IPS-11a (cell line): ENCODE results near the gene PREX1.
"Not testable (repeated sequence)": the region's sequence is repeated elsewhere in the genome, so short reads cannot be mapped to it uniquely, and the experiment has no call there.

Experiments
- H3K4me3 ChIP-seq: one replicate; pipeline ENCODE4 v1.5.1; 2013; ENCODE audit warnings: low read depth, low read length, control low read depth

The PREX1 gene

DNA sequence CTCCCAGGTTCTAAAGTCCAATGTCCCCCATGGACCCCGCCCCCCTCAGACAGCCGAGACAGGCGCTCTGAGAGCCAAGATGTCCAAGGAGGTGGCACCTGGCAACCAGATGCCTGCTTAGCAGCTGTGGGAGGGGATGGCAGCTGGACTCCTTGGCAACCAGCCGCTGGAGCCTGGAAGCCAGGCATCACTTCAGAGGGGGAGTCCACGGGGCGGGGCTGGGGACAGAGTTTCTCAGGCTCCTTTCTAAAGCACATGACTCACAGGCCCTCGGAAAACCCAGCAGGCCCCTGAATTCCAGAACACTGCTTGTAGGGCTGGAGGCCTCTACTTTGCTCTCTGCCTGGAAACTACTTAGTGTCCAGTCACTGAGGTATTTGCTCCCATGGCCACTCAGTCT is 51.5 kb downstream of the PREX1 start:
- no peak overlapping the region for H3K4me3 ChIP-seq

DNA sequence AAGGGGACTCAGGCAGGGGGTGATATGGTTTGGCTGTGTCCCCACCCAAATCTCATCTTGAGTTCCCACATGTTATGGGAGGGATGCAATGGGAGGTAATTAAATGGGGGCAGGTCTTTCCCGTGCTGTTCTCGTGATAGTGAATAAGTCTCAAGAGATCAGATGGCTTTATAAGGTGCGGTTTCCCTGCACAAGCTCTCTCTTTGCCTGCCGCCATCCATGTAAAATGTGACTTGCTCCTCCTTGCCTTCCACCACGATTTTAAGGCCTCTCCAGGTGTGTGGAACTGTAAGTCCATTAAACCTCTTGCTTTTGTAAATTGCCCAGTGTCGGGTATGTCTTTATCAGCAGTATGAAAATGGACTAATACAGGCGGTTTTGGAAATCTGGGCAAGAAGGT is 52.3 kb downstream of the PREX1 start:
- H3K4me3 ChIP-seq = not testable (repeated sequence)

DNA sequence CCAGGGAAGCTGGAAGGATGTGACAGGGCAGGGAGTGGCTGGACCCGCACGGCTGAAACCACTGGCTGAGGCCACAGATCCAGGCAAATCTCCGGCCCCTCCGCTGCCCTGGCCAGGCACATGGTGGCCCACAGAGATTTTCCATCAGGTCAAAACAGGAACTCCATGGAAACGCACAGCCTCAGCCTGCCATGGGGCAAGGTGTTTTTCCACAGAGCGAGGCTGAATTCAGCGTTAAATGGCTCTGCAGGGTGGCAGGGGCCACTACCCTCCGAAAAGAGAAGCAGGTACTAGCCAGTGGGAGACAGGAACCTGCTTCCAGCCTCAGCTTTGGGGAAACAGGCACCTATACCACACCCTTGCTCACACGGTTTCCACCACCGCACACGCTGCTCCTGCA is 53.1 kb downstream of the PREX1 start:
- H3K4me3 ChIP-seq = no peak overlapping the region

DNA sequence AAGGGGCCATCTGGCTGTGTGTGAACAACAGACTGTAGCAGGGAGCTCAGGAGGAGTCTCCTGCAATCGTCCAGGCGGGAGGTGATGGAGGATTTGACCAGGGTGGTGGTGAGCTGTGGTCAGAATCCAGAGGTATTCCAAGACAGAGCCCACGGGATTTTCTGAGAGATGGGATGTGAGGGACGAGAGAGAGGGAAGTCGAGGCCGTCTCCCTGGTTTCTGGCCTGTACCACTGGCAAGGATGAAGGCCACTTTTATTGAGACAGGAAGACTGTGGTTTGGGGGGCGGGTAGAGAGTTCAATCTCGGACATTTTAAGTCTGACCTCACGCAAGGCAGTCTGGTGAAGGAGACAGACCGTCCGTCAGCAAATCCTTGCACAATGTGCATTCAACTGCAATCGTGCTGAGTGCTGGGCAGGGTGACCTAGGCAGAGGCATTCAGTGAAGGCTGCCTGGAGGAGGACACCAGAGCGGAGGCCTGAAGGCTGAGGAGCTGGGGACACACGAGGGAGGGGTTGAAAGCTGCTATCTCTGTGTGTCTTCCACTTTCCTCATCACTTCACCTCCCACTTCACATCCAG is 53.9 kb downstream of the PREX1 start:
- H3K4me3 ChIP-seq = no peak overlapping the region

DNA sequence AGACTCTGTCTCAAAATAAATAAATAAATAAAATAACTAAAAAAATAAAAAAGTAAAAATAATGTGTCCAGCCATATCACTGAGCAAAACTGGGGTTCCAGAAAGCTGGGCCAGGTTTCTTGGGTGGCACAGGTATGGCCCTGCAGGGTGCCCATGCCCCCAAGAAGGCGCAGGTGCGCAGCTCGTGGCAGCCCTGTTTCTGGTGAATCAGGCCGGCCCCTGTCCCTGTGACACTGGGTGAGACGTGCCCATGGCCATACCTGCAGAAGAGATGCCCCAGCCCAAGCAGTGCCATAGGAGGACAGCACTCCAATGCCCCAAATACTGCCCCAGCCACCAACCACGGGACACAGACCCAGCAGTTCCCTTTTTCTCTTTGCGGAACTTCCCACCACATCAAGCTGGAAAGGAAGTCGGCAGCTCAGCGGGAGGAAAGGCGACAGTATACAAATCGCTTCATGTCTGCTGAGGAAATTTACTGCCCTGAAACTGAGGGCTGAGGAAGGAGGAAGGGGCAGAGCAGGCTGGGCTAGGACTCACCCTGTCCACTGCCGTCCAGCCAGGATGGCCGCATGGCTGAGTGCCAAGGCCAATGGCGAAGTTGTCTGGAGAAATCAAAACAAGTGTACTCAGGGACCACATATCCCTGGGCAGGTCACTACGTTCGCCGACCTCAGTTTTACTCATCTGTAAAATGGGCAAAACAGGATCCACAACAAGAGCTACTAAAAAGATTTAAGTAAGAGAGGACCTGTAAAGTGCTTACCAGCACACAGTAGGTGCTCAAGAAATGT is 55.4 kb downstream of the PREX1 start:
- no peak overlapping the region for H3K4me3 ChIP-seq

DNA sequence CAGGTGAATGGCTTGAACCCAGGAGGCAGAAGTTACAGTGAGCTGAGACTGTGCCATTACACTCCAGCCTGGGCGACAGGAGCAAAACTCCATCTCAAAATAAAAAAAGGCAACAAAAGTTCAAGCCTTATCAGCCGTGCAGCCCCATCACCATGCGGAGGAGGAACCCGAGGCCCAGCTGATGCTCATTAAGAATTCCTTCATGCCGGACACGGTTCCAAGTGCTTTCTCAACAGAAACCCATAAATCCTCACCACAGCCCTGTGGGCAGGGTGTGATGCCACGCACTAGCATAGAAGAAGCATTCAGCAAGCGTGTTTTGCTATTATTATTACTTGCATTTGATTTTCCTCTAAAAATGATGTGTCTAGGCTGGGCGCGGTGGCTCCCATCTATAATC is 56.3 kb downstream of the PREX1 start:
- no peak overlapping the region for H3K4me3 ChIP-seq

DNA sequence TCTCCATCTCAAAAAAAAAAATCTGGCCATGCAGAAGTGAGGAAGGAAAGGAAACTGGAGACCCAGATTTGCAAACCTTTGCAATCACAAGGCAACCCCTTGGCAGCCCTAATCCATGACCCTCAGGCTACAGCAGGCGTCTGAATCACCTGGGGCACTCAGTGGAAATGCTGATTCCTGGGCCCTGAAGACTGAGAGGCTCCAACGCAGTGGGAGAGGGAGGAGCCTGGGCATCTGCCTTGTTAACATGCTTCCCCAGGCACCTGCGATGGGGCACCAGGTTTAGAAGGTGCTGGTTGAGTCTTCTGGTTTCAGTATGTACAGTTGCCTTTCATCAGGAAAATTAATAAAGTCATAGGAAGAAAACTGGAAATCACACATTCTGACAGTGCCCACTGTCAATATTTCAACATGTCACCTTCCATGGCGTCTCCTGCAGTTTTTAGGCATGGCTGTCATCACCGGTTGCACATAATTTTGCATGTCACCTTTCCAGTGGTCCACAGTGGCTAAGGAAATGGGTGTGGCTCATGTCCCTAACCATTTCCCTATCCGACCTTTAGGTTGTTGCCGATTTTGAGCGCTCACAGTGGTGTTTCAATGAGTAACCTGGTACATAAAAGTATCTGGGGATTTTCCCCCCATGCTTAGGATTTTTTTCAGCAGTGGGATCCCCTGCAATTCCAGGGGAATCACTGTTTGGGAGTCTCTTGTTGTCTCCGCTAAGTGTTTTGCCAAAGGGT is 56.9 kb downstream of the PREX1 start:
- no peak overlapping the region for H3K4me3 ChIP-seq

DNA sequence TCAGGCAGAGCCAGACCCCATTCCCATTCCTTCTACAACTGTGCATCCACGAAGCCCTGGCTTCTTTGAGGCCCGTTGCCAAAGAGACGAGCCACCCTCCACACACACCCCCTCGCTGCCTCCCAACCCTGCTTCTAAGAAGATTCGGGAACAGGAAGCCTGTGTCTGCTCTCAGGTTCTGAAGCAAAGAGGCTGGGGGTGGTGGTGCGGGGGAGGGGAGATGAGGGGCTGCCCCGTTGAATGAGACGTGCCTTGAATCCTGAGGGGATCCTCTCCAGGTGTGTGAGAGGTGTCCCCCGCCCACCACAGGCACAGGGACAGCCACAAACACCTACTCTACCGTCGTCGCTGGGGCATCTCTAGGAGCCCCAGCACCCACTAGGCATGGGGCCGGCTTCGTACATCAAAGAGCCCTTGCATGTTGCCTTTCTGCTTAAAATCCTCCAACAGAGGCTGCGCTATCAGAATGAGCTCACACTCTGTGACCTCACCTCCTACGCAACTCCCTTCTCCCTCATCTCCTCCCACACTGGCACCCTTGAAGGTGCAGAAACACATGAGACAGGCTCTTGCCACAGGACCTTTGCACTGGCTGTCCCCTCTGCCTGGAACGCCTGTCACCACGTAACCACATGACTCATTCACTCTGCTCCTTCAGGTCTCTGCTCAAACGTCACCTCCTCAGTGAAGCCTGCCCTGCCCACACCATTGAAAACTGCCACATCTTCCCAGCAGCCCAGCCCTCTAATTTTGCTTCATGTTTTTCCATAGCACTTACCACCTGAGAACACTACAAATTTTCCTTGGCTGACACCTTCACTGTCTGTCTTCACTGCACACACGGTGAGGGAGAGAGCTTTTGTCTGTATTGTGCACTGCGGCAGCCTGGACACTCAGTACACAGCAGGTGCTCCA is 58.5 kb downstream of the PREX1 start:
- no peak overlapping the region for H3K4me3 ChIP-seq

DNA sequence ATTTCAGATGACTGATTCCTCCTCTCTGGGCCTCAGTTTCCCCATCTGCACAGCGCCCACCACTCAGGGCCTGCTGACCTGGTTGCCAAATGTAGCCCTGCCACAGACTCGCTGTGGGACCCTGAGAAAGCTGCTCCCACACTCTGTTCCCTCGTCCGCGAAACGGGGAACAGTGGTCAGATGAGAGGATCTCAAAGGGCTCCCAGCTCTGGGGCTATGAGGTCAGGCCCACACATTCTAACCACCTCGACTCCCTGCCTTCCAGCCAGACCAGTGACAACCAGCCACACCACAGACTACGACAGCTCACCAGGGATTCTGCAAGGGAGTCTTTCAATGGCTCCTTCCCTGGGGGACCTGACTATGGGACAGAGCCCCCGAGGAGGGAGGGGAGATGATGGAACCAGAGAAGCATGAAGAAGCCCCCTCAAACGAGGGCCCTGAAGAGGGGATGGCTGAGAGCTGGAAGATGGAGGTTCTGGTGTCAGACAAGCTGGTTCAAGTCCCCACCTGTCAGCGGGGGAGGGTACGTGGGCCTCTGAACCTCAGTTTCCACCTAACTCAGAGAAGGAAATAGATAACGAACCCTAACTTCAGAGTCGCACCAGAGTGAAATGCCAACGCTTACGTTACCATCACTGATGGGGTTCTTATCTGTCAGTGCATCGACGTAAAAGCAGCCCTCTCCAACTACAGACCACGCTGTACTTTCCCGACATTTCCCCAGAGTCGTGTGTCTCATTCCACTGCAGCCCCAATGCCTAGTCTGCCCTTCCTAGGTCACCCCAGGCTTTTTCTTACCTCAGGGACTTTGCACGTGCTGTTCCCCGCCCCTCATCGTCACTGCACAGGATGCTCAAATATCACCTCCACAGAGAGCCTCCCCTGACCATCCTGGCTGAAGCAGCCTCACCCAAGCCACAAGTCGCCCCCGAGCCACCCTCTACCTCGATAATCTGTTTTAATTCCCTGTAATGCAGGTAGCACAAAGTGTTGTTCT is 60.5 kb downstream of the PREX1 start:
- H3K4me3 ChIP-seq = no peak overlapping the region

DNA sequence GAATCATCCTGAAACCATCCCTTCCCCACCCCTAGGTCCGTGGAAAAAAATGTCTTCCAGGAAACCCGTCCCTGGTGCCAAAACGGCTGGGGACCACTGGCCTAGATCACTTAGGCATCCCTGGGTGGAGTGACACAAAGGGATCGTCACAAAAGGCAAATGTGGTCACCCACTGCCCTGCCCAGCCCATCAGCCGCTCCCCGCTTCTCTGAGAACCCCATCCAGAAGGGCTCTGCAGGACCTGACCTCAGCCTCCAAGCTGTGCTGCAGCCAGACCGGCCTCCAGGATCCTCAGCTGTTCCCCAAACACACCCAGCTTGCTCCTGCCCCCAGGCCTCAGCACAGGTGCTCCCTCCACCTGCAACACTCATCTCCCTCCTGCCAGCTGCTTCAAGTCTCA is 61.6 kb downstream of the PREX1 start:
- H3K4me3 ChIP-seq = no peak overlapping the region

DNA sequence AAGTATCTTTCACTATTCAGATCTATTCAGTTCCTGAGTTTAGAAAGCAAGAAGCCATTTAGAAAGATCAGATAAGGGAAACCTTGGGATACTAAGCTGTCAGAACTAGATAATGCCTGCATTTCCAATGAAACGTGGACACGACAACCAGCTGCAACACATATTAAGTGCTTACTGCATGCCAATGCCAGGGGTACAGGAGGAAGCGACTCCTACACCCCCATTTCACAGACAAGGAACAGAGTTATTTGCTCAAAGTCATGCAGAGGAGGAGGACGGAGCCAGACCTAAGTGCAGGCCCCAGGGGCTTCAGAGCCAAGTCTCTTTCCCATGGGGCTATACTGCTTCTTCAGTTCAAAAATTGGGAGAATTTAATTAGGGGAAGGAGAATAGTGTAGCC is 62.4 kb downstream of the PREX1 start:
- no peak overlapping the region for H3K4me3 ChIP-seq

DNA sequence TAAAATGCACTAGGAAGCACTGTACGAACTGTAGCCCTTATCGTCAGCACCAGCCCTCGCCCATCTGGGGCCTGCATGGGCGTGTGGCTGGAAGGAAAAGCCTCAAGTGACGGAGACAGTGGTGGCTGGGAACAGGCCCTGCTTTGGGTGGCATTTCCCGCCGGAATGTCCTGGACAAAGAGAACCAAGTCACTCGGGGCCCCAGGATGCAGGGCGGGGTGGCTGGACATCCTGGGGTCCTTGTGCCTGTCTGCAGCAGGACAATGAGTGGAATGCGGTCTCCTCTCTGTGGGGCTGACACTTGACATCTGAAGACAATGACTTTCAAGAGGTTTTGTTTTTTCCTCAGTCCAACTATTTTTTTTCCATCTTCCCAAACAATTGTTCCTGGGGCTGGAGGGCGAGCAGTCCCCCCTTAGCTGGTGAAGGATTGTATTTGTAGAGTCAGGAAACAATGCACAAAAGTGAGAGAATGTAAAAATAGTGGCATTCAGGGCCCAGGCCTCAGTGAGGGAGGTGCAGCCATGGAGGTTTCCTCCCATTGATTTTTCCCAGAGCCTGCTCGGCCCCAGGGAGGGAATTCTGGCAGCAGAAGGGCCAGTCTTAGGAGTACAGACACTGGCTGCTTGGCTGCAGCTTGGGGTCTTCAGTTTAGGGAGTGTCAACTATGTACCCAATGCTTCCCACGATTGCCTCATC is 64.4 kb downstream of the PREX1 start:
- H3K4me3 ChIP-seq = no peak overlapping the region

DNA sequence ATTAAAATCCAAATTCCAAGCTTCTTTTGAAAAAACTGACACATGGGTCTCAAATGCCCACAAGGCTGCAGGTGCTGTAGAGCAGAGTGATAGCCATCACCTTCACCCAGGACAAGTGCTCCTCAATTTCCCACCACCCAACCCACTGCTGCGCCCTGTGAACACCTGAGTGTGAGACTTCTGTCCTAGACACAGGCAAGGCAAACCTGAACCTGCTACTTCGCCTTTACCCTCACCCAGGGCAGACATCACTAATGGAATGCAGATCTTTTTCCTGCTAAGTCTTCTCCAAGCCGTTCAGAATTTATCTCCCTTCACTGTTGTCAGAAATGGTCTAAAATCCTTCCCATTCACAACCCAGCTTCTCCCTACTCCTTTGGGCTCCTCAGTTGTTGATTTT is 65.9 kb downstream of the PREX1 start:
- H3K4me3 ChIP-seq = no peak overlapping the region

DNA sequence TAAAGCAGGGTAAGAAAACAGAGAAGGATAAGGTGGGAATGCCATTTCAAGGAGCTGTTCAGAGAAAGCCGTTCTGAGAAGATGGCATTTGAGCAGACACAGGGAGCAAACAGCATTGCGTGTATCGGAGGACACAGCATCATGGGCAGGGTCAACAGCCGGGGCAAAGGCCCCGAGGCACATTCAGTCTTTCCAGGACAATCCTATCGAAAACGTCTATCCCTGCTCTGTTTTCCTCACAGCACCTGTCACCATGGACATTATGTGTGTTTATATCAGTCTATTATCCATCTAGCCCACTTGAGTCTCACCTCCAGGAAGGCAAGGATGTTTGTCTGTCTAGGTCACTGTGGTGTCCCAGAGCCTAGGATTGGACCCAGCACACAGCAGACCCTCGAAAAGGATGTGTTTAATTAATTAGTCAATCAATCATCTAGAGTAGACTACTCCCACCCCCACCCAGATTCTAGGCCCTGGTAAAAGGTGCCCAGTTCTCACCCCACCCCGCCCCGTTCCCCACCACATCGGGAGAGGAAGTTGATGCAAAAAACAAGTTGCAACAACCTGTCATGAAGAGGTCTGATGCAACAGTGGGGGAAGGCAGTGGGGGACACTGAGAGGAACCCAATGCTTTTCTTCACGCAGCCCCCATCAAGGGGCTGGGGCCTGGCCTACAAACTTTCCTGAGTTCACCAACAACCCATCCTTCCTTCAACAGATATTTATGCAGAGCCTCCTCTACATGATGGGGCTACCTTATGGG is 66.6 kb downstream of the PREX1 start:
- H3K4me3 ChIP-seq = no peak overlapping the region

DNA sequence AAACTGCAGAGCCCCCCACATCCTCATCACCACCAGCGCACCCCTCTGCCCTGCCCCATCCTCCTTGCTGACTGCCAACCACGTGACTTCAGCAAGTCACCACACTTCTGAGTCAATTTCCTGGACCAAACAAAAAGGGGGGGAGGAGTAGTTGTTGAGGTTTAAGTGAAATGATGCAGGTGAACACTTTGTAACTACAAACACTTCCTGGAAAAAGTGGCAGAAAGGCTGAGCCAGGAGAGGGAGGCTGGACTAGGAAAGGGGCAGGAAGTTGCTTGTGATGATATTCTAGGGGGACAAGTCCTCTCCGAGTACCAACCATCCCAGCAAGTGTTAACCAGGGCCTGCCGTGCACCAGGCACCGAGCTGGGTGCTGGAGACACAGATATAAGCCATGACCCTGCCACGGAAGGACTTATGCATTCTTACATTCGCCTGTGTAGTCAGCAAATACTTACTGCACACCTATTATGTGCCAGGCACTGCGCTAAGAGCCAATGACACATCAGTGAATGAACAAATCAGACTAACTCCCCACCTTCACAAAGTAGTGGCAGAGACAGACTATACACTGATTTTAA is 67.3 kb downstream of the PREX1 start:
- no peak overlapping the region for H3K4me3 ChIP-seq

DNA sequence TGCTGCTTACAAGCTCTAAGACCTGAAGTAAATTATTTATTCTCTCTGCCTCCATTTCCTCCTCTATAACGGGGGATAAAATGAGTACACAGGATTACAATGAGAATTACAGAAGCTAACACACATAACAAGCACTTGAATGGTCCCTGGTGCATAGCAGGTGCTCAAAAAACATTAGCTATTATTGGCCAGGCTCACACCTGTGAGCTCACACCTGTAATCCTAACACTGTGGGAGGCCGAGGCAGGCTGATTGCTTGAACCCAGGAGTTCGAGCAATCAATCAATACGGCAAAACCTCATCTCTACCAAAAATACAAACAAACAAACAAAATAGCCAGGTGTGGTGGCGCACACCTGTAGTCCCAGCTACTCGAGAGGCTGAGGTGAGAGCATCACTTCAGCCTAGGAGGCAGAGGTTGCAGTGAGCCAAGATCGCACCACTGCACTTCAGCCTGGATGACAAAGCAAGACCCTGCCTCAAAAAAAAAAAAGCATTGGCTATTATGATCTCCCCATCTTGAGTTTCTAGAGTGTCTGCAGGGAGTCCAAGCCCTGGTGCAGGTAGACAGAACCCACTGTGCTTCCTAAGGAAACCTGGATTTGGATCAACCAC is 68.1 kb downstream of the PREX1 start:
- H3K4me3 ChIP-seq = no peak overlapping the region

DNA sequence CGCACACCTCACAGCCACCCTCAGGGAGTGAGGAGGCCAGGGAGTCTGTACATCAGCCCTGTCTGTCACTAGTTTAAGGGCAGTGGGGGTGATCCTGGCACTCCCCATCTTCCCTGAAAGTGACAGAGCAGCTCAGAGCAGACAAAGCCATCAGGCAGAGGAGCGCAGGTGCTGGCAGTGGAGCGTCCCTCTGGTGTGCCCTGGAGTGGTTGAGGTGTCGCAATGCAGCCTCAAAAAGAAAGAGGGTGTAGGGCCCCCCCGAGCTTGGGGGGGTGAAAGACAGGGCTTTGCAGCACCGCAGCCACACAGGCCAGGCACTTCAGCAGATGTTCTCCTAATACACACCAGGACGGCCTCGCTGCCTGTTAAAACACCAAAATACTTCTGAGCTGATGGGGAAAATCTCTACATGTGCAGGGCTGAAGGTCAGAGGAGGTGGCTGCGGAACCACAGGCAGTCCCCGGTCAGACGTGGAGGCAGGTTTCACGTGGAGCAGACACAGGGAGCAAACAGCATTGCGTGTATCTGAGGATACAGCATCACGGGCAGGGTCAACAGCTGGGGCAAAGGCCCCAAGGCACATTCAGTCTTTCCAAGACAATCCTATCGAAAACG is 69.5 kb downstream of the PREX1 start:
- H3K4me3 ChIP-seq = no peak overlapping the region
